CD4-positive, alpha-beta T cell treated with Interleukin-6 for 4 hours (primary cell): ENCODE results near the gene MRPL20.
"Not testable (repeated sequence)": the region's sequence is repeated elsewhere in the genome, so short reads cannot be mapped to it uniquely, and the experiment has no call there.

Experiments used
- DNase-seq: peaks from one replicate; pipeline ENCODE4 v3.0.0-alpha.2; 2020; ENCODE audit warnings: mixed read lengths

MRPL20 gene

DNA sequence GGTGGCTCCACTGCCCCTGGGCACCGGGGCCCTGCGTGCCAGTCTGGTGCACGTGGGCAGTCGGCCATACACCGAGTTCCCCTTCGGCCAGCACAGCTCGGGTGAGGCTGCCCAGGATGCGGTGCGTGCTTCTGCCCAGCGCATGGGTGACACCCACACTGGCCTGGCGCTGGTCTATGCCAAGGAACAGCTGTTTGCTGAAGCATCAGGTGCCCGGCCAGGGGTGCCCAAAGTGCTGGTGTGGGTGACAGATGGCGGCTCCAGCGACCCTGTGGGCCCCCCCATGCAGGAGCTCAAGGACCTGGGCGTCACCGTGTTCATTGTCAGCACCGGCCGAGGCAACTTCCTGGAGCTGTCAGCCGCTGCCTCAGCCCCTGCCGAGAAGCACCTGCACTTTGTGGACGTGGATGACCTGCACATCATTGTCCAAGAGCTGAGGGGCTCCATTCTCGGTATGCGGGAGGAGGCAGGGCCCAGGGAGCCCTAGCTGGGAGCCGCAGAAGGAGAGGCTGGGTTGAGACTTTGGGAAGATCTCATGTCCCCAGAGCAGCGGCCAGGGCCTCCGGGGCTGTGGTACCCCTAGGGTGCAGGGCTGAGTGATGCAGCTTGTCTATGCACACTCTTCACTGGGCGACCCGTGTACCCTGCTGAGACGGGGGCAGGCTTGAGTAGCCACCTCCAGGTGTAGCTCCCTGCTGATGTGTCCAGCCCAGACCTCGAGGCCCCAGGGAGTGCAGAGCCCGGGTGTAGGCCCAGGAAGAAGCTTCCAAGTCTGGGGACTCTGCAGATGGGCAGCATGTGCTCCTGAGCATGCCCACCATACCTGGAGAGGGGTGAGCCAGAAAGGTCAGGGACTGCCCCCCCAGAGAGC is 30.2 kb upstream of the MRPL20 start:
- no peak for DNase-seq

DNA sequence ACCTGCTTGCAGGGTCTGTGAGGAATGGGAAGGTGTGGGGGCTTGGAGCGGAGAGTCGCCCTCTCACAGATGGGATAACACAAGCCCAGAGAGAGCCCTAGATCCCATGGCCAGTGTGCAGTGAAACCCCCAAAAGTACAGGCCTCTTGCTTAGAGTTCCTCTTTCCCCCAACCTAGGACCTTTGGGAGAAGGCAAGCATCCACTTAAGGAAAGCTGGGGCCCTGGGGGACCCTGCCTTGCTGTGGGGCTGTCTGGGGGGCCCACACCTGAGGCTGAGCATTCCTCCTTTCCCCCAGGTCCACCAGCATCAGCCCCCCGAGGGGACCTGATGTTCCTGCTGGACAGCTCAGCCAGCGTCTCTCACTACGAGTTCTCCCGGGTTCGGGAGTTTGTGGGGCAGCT is 29.5 kb upstream of the MRPL20 start:
- DNase-seq: no peak

DNA sequence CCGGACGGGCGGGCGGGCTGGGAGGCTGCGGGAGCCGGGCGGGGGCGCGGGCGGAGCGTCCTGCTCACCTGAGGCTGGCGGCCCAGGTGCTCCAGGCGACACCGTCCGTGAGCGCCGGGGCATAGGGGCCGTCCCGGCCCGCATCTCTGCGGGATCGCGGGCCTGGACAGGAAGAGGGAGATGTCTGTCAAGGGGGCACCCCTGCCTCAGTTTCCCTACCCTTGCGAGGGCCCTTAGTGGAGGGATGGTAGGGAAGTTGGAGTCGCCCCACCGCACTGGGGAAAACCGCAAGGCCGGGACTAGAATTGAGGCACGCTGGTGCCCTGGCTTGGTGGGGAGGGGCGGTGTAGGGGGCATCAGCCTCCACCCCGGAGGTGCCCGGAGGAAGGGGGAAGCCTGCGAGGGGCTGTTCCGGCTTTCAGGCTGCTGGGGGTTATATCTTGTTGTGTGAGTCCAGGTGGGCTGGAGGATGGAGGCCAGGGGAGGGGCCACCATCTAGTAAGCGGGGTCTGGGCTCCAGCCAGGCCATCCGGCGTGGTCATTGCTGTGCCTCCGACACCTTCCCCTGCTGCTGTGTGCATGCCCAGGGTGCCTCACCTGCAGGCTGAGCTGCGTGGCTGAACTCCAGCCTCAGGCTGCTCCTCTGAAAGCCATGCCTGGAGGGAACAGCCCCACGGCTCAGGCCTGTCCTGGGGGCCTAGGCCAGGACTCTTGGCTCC is 29.0 kb upstream of the MRPL20 start:
- no peak for DNase-seq

DNA sequence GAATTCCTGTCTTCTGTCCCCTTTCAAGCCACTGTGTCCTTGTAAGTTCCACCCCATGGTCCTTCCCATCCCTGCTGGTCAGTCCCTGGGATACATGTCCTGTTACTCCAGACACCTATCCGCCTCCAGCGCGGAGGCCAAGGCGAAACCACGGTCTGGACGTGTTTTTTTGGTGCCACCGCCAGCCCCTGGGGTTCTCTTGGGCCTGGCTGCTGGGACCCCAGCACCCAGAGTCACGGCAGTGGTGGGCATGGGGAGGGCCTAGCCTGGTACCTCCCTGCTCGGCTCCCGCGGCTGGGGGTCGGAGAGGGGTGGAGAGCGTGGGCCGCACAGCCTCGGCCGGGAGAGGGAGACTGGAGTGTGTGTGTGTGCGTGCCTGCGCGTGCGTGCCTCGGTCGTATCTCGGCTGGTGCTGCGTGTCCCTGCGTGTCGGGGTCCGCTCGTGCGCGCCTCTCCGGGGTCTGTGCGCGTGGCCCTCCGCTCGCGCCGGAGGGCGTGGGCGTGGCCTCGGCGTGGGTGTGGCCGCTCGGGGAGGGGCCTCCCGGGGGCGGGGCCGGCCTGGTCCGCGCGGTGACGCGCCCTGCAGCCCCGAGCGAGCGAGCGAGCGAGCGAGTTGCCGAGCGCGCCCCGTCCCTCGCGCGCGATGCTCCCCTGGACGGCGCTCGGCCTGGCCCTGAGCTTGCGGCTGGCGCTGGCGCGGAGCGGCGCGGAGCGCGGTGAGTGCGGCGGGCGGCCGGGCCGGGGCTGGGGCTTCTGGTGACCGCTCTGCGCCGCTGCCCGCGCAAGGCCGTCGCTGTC is 28.2 kb upstream of the MRPL20 start, which contains the start of gene VWA1:
Gene VWA1 (plus strand): TSS at position 585 of the 798 bp plus-strand sequence. CDS start 59 bp downstream, at position 644.
- DNase-seq: peak; percentile 62

DNA sequence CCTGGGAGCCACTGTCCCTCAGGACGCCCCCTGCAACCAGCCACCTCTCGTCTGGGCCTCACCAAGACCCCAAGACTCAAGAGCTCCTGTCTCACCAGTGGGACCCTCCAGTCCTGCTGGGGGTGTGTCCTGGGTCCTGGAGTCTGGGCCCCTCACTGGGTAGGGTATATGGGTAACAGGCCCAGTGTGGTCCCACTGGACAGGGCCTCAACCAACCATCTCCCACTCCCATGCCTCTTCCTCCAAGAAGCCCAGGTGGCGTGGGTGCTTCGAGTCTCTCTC is 27.7 kb upstream of the MRPL20 start:
- no peak for DNase-seq

DNA sequence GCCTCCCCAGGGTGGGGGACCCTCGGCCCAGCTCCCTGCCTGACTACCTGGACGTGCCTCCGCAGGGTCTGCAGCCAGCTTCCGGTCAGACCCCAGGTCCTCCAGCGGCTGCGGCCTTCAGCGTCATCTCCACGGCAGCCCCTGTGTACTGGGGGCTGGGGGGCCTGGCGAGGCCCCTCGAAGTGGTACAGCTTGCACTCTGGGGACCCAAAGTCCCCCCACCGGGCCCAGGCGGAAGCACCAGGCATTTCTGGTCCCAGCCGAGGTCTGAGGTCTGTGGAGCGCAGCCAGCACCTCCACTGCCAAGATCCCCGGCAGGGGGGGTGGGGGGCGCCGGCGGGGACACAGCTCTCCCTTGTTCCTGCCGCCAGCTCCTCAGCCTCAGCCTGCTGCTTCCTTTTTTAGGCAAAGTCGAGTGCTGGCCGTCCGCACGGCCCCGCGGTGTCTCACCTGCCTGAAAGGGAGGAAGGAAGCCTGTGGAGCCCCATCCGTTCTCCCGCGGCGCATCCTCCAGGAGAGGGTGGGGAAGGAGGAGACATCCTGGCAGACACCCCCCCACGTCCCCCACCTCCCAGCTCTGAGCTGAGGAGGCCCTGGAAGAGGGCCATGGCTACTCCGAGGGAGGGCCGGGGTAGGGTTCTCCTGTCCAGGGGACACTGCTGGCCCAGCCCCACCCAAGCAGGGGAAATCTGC is 27.2 kb upstream of the MRPL20 start:
- no peak for DNase-seq

DNA sequence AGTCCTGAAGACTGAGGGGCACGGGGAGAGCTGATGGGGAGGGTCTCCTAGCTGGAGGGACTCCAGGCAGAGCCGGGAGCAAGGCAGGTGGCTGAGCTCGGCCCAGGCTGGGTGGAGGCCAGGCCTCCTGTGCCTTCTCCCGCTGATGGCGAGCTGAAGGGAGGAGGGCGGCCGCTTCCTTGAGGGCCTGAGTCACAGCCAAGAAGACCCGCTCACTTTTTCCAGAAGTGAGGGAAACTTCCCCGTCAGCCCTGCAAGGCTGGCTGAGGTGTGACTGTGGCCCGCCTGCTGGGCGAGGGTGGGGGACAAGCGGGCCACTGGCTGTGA is 26.7 kb upstream of the MRPL20 start:
- DNase-seq: no peak

DNA sequence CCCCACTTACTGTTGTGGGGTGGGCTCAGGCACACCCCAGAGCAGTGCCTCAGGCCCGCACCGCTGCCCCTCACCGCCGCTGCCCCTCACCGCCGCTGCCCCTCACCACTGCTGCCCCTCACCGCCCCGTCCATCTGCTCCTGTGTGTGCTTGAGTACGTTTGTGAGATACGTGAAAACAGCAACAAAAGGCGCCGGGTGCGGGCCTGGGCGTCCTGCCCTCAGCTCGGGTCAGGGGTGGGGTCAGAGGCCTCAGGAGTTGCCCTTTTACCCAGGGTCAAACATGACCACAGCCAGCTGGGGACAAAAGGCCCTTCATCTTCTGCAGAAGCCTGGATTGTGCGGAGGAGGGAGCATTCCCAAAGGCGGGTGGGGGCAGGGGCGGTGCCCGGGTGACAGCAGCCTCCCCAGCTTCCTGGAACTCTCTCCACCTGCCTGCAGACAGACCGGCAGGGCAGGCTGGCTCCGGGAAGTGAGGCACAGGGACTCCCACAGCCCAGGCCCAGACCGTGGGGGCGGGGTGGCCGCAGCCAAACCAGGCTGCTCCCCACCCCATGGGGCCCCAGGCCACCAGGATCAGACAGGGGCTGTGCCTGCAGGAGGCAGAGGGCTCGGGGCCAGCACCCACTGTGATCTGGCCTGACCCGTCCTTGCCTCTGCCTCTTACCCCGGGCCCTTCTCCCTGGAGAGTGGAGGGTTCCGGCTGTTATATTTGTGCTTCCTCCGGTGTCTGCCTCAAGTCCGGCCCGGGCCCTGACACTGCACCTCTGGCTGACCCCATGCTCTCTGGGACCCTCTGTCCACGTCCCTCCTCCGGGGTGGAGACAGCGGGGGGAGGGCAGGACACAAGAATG is 26.1 kb upstream of the MRPL20 start:
- no peak for DNase-seq

DNA sequence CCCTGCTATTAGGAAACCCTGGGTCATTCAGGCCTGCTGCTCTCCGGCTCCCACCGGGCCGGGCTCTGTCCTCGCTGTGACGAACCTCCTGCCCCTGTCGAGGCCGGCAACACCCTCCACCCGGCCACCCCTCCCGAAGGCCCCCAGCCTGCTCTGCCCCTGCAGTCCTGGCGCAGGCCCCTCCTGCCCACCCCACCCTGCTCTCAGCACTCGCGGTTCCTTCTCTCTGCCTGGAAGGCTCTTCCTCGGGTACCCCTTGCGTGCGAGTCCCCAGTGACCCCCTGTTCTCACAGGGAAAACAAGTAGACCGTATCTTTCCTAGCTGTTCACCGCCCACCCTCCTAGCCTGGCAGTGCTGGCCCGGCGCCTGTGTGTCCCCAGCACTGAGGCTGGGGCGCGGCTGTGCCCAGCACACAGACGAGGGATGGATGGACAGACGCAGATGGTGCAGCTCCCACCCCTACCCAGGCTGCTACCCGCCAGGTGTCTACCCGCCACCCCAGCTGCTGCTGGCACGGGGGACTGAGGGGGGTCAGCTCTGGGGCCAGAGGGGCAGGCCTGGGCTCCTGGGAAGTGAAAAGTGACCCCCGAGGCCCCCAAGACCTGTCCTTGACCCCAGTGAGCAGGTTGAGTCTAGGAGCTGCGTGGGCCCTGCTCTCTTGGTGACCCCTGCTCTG is 25.3 kb upstream of the MRPL20 start:
- DNase-seq: no peak

DNA sequence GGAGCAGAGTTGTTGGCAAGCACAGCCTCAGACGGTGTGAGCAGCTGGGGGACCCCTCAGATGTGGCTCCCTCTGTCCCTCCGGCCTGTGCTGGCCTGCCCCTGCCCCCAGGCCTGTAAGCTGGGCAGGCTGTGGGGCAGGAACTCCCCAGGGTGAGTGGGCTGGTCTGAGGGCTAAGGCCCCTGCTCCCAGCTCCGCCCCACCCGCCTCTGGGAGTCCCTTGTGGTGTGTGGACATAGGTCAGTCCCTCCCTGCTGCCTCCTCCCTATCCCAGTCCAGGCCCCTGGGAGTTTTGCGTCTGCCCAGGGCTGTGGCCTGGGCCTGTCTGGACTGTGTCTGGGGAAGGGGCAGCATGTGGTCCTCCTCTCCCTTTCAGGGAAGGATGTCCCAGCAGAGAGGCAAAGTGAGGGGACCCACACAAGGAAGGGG is 24.8 kb upstream of the MRPL20 start:
- DNase-seq: no peak

DNA sequence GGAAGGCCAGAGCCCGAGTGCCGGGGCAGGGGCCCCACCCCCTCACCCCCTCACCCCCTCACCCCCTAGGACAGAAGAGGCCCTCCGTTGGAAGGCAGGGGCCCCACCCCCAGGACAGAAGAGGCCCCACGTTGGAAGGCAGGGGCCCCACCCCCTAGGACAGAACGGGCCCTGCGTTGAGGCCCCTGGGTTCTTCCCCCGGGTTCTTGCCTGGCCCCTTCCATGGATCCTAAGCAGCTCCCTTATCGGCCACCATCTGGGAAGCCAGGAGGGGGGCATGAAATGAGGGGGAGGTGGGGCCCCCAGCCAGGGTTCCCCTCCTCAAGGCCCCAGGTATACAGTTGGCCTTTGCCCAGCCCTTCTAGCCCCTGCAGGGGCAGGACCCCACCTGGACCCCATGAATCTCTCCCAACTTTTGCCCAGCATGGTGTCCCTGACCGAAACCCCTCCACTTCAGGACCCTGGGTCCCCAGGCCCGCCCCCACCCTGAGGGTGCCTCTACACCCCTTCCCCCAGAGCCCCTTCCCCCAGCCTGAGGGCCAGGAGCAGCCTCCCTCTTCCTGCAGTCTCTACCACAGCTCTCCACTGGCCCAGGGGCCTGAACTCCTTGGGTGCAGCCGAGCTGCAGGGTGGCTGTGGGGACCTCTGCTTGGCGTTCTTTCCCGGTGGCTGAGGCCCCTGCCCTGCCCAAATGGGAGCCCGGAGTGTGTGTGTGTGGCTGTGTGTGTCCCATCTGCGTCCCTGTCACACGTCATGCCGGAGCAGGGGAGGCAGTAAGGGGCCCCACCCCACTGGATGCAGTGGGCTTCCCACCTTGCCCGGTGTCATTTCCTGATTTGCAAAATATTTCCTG is 24.1 kb upstream of the MRPL20 start:
- DNase-seq: no peak

DNA sequence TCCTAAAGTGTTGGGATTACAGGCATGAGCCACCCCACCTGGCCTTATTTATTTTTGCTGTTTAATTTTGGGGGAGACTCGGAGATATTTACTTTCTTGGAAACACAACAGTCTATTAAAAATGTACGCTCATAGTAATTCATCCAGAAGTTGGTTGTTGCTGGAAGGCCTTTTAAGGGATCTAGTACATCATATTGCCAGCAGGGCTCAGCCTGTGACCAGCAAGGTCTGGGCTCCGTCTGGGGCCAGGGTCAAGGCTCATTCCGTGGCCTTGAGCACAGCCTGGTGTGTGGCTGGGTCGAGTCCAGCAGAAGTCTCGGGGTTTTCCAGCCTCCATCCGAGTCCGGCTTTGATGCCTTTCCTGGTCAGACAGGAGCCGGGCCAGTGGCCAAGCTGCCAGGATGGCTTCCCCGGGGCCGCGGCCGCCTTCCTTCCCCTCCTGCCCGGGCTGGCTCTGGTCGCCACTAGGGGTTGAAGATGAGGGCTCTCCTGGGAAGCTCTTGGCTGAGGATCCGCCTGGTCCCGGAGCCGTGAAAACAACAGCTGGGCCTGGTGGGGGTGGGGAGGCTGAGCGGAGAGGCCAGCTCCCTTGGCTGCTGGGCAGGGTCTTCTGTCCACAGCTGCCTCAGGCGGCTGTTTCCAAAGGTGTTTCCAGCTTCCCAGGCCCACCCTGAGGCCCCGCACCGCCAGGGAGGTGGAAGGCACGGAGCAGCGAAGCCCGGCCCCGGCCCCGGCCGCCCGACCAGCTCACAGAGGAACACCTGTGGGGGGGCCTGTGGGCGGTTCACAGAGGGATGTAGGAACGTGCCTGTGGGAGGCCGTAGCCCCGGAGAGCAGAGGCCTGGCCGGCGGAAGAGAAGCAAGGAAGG is 23.3 kb upstream of the MRPL20 start:
- no peak for DNase-seq

DNA sequence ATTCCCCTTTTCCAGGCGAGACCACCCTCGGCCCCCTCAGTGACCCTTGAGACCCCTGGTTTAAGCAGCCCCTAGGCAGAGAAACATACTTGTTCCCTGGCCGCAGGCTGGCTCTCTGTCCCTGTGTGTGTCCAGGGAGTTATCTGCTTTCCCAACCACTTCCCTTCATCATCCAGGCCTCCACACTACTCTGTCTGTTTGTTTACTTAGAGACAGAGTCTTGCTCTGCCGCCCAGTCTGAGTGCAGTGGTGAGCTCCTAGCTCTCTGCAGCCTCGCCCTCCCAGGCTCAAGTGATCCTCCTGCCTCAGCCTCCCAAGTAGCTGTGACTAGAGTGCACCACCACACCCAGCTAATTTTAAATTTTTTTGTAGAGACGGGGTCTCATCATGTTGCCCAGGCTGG is 22.6 kb upstream of the MRPL20 start:
- DNase-seq: no peak

DNA sequence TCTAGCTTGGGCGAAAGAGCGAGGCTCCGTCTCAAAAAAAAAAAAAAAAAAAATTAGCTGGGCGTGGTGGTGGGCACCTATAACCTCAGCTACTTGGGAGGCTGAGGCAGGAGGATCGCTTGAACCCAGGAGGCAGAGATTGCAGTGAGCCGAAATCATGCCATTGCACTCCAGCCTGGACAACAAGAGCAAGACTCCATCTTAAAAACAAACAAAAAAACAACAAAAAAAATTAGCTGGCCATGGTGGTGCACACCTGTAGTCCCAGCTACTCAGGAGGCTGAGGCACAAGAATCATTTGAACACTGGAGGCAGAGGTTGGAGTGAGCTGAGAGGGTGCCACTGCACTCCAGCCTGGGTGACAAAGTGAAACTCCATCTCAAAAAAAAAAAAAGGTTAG is 21.9 kb upstream of the MRPL20 start:
- DNase-seq: not testable (repeated sequence)

DNA sequence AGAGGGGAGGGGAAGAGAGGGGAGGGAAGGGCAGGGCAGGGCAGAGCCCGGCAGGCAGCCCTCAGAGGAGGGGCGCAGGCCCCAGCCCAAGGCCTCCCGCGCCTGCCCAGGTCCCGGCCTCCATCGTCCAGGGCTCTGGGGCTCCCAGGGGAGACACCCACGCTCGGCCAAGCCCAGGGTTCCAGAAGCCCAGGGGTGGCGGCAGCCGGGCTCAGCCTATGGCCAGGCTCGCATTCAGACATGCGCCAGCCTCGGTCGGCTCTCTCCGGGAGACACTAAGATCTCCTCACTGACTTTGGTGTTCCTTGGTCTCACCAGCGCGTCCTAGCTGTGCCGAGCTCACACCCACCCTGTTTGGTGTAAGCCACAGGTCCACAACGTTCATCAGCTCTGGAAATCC is 21.1 kb upstream of the MRPL20 start:
- no peak for DNase-seq

DNA sequence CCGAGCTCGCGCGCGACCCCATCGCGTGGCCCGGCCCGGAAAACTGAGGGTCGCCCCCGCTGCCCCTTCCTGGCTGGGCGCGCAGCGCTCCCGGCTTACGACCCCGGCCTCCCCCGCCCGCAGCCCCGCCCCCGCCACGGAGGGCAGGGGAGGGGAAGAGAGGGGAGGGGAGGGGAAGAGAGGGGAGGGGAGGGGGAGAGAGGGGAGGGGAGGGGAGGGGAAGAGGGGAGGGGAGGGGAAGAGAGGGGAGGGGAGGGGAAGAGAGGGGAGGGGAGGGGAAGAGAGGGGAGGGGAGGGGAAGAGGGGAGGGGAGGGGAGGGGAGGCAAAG is 20.7 kb upstream of the MRPL20 start:
- peak; percentile 11 for DNase-seq

DNA sequence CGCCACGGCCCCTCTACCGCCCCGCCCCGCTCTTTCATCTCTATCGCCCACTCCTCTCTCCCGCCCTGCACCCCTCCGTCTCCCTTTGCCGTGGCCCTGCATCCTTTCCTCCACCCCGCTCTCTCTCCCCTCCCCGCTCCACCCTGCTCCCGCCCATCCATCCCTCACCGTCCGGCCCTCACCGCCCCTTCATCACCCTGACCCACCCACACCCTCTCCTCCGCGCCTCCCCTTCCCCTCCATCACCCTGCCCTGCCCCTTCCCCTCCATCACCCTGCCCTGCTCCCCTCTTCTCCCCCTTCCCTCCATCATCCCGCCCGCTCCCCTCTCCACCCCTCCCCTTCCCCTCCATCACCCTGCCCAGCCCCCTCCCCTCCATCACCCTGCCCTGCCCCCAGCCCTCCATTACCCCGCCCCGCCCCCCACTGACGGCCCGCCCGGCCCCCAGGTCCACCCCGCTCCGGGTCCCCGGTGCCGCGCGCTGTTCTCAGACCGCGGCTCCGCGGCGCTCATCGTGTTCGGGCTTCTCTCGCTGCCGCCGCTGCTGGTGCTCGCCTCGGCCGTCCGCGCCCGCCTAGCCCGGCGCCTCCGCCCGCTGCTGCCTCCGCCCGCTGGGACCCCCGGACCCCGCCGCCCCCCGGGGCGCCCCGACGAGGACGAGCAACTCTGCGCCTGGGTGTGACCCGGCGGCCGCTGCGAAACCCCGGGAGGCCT is 20.2 kb upstream of the MRPL20 start:
- peak; percentile 11 for DNase-seq

DNA sequence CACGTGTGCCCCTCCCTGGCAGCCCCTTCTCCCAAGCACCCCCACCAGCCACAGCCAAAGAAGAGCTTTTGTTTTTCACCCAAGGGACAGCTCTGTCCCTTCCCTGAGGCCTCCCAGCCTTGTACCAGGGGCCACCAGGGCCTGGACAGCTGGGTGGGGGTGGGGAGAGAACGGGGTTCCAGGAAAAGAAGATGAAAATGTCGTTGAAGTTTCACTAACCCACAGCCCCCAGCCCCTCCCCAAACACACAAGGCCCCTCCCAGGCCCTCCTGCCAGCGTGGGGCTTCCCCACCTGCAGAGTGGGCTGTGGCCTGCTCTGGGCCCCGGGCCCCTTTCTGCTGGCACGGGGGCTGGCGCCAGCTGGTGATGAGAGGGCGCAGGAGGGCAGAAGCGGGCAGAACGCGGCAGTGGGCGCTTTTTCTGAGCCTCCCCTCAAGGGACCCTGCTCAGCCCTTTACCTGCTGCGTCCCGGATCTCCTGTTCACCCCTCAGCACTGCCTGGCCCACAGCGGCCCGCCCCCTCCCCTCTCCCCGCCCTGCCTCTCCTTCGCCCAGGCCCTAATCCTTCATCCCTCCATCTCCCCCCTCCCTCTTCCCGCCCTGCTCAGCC is 19.5 kb upstream of the MRPL20 start:
- DNase-seq: no peak
